Breast epithelium (tissue), 3 donors: ENCODE measurements around the gene CDCA3.

Experiments used
- POLR2A ChIP-seq: fragments of 450-650 bp; IDR thresholded peaks from one replicate; pipeline ENCODE4 v1.6.1; 2016; ENCODE audit warnings: antibody characterized with exemption, mild to moderate bottlenecking, moderate library complexity
- POLR2AphosphoS5 ChIP-seq, 3 donors: sonication (generic); formaldehyde crosslinking; IDR thresholded peaks; one replicate each; pipeline ENCODE4 v1.6.1; 2017; ENCODE audit warnings: antibody characterized with exemption in 3 of 3
- TF ChIP-seq, protein P1 (sequence below), 3 donors: fragments of 450-650 bp; IDR thresholded peaks; one replicate each; pipeline ENCODE4 v1.5.1; 2016 to 2017; ENCODE audit warnings: antibody characterized with exemption in 3 of 3, mild to moderate bottlenecking in 3 of 3, moderate library complexity in 3 of 3

DNA sequence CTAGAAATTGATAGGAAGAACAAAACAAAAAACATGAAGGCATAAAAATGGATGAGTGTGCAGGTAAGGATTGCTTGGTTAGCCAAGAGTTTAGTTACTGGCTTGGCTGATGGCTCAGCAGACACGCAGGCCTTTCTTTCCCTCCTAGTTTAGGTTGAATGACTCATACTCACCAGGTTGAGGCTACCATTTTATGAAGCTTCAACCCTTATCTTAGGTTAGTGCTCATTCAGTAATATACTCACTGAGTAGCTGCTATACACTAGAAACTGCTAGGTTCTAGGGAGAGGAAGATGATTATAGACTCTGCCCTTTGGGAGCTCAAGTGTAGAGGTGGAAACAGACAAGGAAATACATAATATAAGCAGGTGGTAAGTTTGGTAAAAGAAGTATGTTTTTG lies 16.8 kb downstream of the CDCA3 start:
- TF ChIP-seq, protein P1, sequence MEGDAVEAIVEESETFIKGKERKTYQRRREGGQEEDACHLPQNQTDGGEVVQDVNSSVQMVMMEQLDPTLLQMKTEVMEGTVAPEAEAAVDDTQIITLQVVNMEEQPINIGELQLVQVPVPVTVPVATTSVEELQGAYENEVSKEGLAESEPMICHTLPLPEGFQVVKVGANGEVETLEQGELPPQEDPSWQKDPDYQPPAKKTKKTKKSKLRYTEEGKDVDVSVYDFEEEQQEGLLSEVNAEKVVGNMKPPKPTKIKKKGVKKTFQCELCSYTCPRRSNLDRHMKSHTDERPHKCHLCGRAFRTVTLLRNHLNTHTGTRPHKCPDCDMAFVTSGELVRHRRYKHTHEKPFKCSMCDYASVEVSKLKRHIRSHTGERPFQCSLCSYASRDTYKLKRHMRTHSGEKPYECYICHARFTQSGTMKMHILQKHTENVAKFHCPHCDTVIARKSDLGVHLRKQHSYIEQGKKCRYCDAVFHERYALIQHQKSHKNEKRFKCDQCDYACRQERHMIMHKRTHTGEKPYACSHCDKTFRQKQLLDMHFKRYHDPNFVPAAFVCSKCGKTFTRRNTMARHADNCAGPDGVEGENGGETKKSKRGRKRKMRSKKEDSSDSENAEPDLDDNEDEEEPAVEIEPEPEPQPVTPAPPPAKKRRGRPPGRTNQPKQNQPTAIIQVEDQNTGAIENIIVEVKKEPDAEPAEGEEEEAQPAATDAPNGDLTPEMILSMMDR (IDR thresholded peaks at IDR 0.05): no peak
- TF ChIP-seq POLR2A (no peak), POLR2AphosphoS5 (IDR thresholded peaks at IDR 0.05) (no peak)
